Measurements from ENCODE around the gene IL17RB.

Gene IL17RB

GRCh38 chr3:53846134-53846850, at the start of gene IL17RB, which contains the start of gene CHDH:
IL17RB (plus strand) TSS chr3:53846568; CDS start chr3:53846589, 21 bp downstream.
CHDH (minus strand) TSS chr3:53846419; CDS start chr3:53824008, 22,411 bp downstream.
- no peak for DNase-seq (ENCODE audit: low read depth)

GRCh38 chr3:53798144-53798543, 48.2 kb upstream of the IL17RB start:
- no peak for DNase-seq (ENCODE audit: low read depth)

GRCh38 chr3:53799338-53799865, 47.0 kb upstream of the IL17RB start:
- DNase-seq (ENCODE audit: low read depth) = no peak

GRCh38 chr3:53800041-53800906, 46.1 kb upstream of the IL17RB start:
- no peak for DNase-seq (ENCODE audit: low read depth)

- DNase-seq (ENCODE audit: low read depth) = no peak
Measured at GRCh38 chr3:53801319-53801718, 45.0 kb upstream of the IL17RB start.

- no peak for DNase-seq (ENCODE audit: low read depth)
Measured at GRCh38 chr3:53802256-53802880, 44.0 kb upstream of the IL17RB start.

GRCh38 chr3:53803124-53803815, 43.1 kb upstream of the IL17RB start:
- DNase-seq (ENCODE audit: low read depth) = no peak

GRCh38 chr3:53803816-53804695, 42.3 kb upstream of the IL17RB start:
- DNase-seq (ENCODE audit: low read depth) = no peak

- no peak for DNase-seq (ENCODE audit: low read depth)
Measured at GRCh38 chr3:53804697-53805462, 41.5 kb upstream of the IL17RB start.

GRCh38 chr3:53805463-53806159, 40.8 kb upstream of the IL17RB start:
- no peak for DNase-seq (ENCODE audit: low read depth)

GRCh38 chr3:53806182-53807116, 39.9 kb upstream of the IL17RB start:
- DNase-seq (ENCODE audit: low read depth) = no peak

- DNase-seq (ENCODE audit: low read depth) = no peak
Measured at GRCh38 chr3:53807117-53807810, 39.1 kb upstream of the IL17RB start.

- DNase-seq (ENCODE audit: low read depth) = no peak
Measured at GRCh38 chr3:53808496-53808895, 37.9 kb upstream of the IL17RB start.

GRCh38 chr3:53809267-53809666, 37.1 kb upstream of the IL17RB start:
- DNase-seq (ENCODE audit: low read depth) = no peak

- DNase-seq (ENCODE audit: low read depth) = no peak
Measured at GRCh38 chr3:53809764-53810400, 36.5 kb upstream of the IL17RB start.

- no peak for DNase-seq (ENCODE audit: low read depth)
Measured at GRCh38 chr3:53811143-53811927, 35.0 kb upstream of the IL17RB start.

All from activated gamma-delta T cell treated with anti-CD3 and anti-CD28 coated beads, Interleukin-2, amount 50 U/mL, for 16 hours (primary cell).